Mucosa of rectum (tissue), 2 donors: ENCODE data around the gene FKBP10.

Source experiments
- H3K27ac ChIP-seq, 2 donors: one replicate each; pipeline ENCODE4 v1.7.0; 2013; ENCODE audit warnings: inconsistent platforms in 2 of 2, low read depth in 2 of 2, low read length in 2 of 2
- H3K27me3 ChIP-seq, 2 donors: one replicate each; pipeline ENCODE4 v1.7.0; 2013; ENCODE audit warnings: low read length in 2 of 2; ENCODE audit not compliant: control insufficient read depth in 2 of 2, insufficient read depth in 2 of 2
- H3K36me3 ChIP-seq, 2 donors: one replicate each; pipeline ENCODE4 v1.7.0; 2013; ENCODE audit warnings: low read length in 2 of 2; ENCODE audit not compliant: control insufficient read depth in 2 of 2, insufficient read depth in 2 of 2
- H3K4me1 ChIP-seq, 2 donors: one replicate each; pipeline ENCODE4 v1.7.0; 2013; ENCODE audit warnings: low read length in 2 of 2, mild to moderate bottlenecking in 1 of 2; ENCODE audit not compliant: control insufficient read depth in 2 of 2, insufficient read depth in 2 of 2
- H3K4me3 ChIP-seq, 2 donors: one replicate each; pipeline ENCODE4 v1.7.0; 2013; ENCODE audit warnings: low read length in 2 of 2
- H3K9ac ChIP-seq, 2 donors: one replicate each; pipeline ENCODE4 v1.7.0; 2013; ENCODE audit warnings: low read length in 2 of 2, low read depth in 1 of 2, mild to moderate bottlenecking in 1 of 2
- H3K9me3 ChIP-seq, 2 donors: one replicate each; pipeline ENCODE4 v1.7.0; 2013; ENCODE audit warnings: low read length in 2 of 2; ENCODE audit not compliant: control insufficient read depth in 2 of 2
- donor health status: healthy.
- donor health status: Normal muscosa, but diverticular disease.

The FKBP10 gene, protein sequence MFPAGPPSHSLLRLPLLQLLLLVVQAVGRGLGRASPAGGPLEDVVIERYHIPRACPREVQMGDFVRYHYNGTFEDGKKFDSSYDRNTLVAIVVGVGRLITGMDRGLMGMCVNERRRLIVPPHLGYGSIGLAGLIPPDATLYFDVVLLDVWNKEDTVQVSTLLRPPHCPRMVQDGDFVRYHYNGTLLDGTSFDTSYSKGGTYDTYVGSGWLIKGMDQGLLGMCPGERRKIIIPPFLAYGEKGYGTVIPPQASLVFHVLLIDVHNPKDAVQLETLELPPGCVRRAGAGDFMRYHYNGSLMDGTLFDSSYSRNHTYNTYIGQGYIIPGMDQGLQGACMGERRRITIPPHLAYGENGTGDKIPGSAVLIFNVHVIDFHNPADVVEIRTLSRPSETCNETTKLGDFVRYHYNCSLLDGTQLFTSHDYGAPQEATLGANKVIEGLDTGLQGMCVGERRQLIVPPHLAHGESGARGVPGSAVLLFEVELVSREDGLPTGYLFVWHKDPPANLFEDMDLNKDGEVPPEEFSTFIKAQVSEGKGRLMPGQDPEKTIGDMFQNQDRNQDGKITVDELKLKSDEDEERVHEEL

DNA sequence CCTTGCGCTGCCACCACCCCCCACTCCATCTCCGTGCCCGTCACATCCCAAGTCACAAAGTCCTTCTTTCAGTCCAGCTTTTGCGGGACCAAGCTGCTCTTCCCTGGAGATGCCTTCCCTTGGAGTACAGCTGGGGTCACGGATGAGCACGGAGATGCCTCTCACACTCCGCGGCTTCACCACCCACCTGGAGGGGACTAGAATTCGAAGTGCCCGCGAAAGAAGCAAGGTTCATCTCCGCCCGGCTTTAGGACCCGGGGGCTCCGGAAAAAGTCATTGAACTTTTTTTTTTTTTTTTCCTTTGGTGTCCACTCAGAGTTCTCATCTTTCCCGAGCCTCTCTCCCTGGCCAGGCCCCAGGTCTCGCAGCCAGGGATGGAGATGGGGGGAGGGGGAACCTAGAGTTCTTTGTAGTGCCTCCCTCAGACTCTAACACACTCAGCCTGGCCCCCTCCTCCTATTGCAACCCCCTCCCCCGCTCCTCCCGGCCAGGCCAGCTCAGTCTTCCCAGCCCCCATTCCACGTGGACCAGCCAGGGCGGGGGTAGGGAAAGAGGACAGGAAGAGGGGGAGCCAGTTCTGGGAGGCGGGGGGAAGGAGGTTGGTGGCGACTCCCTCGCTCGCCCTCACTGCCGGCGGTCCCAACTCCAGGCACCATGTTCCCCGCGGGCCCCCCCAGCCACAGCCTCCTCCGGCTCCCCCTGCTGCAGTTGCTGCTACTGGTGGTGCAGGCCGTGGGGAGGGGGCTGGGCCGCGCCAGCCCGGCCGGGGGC, at the start of gene FKBP10:
TSS of gene FKBP10 (plus strand) at position 624 of the 771 bp plus-strand sequence. CDS start at position 655, 31 bp downstream.
- Histone ChIP-seq H3K27ac (peak within 1 kb of the TSS; percentile 67 to 71), H3K9me3 (no peaks in the 10 kb centered on the region), H3K9ac (peak within 1 kb of the TSS; percentile 79 to 83)

DNA sequence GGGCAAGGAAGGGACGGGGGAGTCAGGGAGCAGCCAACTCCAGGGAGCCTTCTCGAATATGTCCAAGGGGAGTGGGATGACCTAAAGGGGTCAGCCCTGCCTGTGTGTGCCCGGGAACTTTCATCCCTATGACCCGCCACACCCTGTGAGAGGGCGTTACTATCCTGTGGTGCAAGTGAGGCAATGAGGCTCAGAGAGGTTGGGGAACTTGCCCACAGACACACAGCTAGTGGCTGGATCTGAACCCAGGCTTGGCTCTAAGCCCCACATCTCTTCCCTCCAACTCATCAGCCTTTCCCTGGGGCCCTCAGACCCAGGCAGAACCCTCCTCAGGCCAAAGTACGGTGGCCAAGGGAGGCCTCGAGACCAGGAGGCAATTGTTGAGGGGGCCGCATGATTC, 49.5 kb upstream of the FKBP10 start:
- H3K4me3 ChIP-seq = no peak overlapping the region
- H3K36me3 ChIP-seq = peaks cover 67 to 76% of the 10 kb centered on the region in 2 donors

More for the DNA sequence above, at the start of gene FKBP10:
- Histone ChIP-seq H3K36me3 (no peaks in the 10 kb centered on the region), H3K27me3 (no peaks in the 10 kb centered on the region), H3K4me1 (peaks cover 22 to 30% of the 10 kb centered on the region in 2 donors), H3K4me3 (peak within 1 kb of the TSS; percentile 72 to 85)

GRCh38 chr17:41766135-41766534, 46.7 kb upstream of the FKBP10 start:
- Histone ChIP-seq H3K9me3 (no peaks in the 10 kb centered on the region), H3K4me1 (no peaks in the 10 kb centered on the region), H3K27me3 (no peaks in the 10 kb centered on the region), H3K27ac (no peak overlapping the region), H3K9ac (no peak overlapping the region), H3K36me3 (peaks cover 77 to 84% of the 10 kb centered on the region in 2 donors), H3K4me3 (no peak overlapping the region)

More for the DNA sequence above, 49.5 kb upstream of the FKBP10 start:
- H3K27me3 ChIP-seq = no peaks in the 10 kb centered on the region
- H3K9me3 ChIP-seq = no peaks in the 10 kb centered on the region
- H3K9ac ChIP-seq = no peak overlapping the region
- no peaks in the 10 kb centered on the region for H3K4me1 ChIP-seq
- no peak overlapping the region for H3K27ac ChIP-seq

GRCh38 chr17:41767324-41768042, 45.3 kb upstream of the FKBP10 start:
- H3K9ac ChIP-seq = no peak overlapping the region
- no peak overlapping the region for H3K27ac ChIP-seq
- H3K4me1 ChIP-seq = peaks cover 13% of the 10 kb centered on the region in 2 donors
- no peaks in the 10 kb centered on the region for H3K27me3 ChIP-seq
- no peak overlapping the region for H3K4me3 ChIP-seq
- H3K36me3 ChIP-seq = peaks cover 71 to 80% of the 10 kb centered on the region in 2 donors
- no peaks in the 10 kb centered on the region for H3K9me3 ChIP-seq

DNA sequence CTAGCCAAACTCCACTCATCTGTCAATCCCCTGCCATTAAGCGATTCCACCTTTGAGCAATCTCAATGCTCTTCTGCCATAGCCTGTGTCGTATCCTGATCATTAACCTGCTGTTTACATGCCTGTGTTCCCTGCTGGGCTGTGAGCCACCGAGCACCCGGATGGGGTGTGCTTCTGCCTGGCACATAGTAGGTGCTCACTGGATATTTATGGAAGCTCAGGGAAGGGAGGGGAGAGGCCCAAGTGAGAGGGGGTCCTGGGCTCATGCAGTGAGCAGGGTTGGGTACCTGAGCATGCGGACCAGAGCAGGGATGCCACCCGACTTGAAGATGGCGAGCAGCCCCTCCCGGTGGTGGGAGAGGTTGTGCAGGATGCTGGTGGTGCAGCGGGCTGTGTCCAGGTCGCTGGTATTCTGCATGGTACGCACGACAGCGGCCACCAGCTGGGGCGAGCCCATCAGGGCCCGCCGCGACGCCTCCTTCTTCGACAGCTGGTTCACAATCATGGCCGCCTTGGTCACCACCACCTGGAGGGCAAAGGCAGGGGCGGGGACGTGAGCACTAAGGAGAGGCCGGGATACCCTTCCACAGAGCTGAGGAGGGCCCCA, 44.0 kb upstream of the FKBP10 start:
- no peaks in the 10 kb centered on the region for H3K9me3 ChIP-seq
- H3K36me3 ChIP-seq = peaks cover 62 to 67% of the 10 kb centered on the region in 2 donors
- no peak overlapping the region for H3K27ac ChIP-seq
- no peaks in the 10 kb centered on the region for H3K27me3 ChIP-seq
- no peak overlapping the region for H3K4me3 ChIP-seq
- H3K4me1 ChIP-seq = peaks cover 20 to 25% of the 10 kb centered on the region in 2 donors
- H3K9ac ChIP-seq = no peak overlapping the region

- Histone ChIP-seq H3K27me3 (no peaks in the 10 kb centered on the region), H3K9ac (no peak overlapping the region), H3K9me3 (no peaks in the 10 kb centered on the region), H3K27ac (no peak overlapping the region), H3K4me3 (no peak overlapping the region), H3K4me1 (peaks cover 25 to 30% of the 10 kb centered on the region in 2 donors), H3K36me3 (peaks cover 60 to 64% of the 10 kb centered on the region in 2 donors)
Measured at GRCh38 chr17:41769346-41769862, 43.4 kb upstream of the FKBP10 start.

GRCh38 chr17:41769985-41770384, 42.8 kb upstream of the FKBP10 start:
- Histone ChIP-seq H3K9me3 (no peaks in the 10 kb centered on the region), H3K27ac (no peak overlapping the region), H3K27me3 (no peaks in the 10 kb centered on the region), H3K9ac (no peak overlapping the region), H3K36me3 (peaks cover 55 to 59% of the 10 kb centered on the region in 2 donors), H3K4me1 (peaks cover 30 to 36% of the 10 kb centered on the region in 2 donors), H3K4me3 (no peak overlapping the region)

DNA sequence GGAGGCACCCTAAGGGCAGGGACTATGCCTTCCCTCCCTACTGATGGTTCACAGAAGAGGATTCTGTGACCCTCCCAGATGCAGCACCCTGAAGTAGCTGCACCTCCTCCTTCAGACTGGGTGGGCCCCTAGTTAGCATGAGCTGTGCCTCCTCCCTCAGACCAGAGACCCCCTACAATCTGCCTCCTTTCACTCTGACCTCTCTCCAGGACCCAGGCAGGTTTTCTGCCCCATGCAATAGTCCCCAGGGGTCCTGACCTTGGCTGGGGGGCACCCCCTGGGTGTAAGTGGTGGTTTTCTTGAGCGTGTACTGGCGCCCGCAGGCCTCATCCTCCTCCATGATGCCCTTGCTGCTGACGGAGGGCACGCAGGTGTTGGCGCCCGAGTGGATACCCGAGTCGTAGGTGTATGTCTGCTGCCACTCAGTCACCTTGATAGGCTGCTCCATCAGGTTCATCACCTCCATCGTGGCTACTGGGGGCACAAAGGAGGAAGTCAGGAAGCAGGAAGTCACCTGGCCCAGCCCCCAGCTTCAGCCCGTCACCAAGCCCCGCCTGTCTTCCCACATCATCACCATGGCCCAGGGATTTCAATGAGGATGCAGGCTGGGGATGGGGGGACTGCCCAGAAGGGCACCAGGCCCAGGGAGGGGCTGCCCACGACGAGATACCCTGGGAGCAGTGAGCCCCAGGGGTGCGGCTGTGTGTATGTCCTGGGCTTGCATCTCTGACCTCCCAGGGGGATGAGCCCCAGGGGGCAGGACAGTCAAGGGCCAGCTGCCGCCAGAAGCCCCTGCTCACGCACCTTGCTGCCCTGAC, 41.2 kb upstream of the FKBP10 start:
- Histone ChIP-seq H3K27ac (peak overlapping the region; percentile 95), H3K9ac (peak overlapping the region; percentile 72 to 82), H3K9me3 (no peaks in the 10 kb centered on the region), H3K4me3 (peak overlapping the region; percentile 25 to 26), H3K36me3 (peaks cover 47 to 48% of the 10 kb centered on the region in 2 donors), H3K27me3 (no peaks in the 10 kb centered on the region), H3K4me1 (peaks cover 46 to 52% of the 10 kb centered on the region in 2 donors)
